Right lobe of liver (tissue), 4 donors: ENCODE results near the gene FTH1.

Source experiments
- CTCF ChIP-seq, 4 donors: fragments of 200-600 bp in 3 of 4; fragments of 450-650 bp in 1 of 4; IDR thresholded peaks; one replicate each; pipeline versions ENCODE4 v1.5.1 to v1.8.0; 2016 to 2022; ENCODE audit warnings: antibody characterized with exemption in 4 of 4, mild to moderate bottlenecking in 2 of 4
- POLR2A ChIP-seq: fragments of 450-650 bp; IDR thresholded peaks from one replicate; pipeline ENCODE4 v1.6.1; 2017; ENCODE audit warnings: antibody characterized with exemption, mild to moderate bottlenecking
- donor health status: DM: no; HTN: no; CAD: no.
- donor health status: DM: no; HTN: no; CAD: no.
- donor health status: DM: no; HTN: yes; CAD: no.

- TF ChIP-seq CTCF (IDR thresholded peaks at IDR 0.05) (no peak), POLR2A (no peak)
These were observed 27.5 kb upstream of the FTH1 start for GRCh38 chr11:61994981-61995380.
